HuH-7.5 (cell line): ENCODE results near the gene USE1.
A peak's percentile ranks its signal among the peaks of the same experiment; 100 is the strongest.

Experiments
- DNase-seq: peaks from one replicate; pipeline ENCODE4 v3.0.0; 2011; ENCODE audit warnings: low spot score

The USE1 gene

GRCh38 chr19:17235971-17236777, 21.0 kb downstream of the USE1 start:
- no peak for DNase-seq

DNA sequence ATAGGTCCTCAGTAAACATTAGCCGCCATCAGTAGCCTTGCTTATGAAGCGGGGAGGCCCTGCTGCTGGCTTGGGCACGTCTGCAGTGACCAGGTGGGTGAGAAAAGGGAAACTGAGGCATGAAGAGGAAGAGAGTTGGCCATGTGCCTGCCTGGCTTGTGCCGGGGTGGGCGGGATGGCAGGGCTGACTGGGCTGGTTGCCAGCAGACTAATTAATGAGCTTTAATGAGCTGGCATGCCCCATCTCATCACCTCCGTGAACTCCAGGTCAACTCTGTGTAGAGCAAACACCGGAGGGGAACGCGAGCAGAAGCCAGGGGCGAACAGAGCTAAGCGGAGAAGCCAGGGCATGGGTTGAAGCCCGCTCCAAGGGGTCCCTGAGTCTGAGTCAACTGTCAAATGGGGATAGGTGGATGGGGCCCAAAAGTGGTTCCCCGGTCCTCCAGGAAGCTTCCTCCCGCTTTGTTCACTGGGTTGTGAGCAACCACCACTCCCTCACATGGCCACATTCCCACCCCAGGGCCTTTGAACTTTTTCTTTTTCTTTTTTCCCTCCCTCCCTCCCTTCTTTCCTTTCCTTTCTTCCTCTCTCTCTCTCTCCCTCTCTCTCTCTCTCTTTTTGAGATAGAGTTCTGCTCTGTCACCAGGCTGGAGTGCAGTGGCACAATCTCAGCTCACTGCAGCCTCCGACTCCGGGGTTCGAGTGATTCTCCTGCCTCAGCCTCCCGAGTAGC, 21.8 kb downstream of the USE1 start:
- no peak for DNase-seq

GRCh38 chr19:17237747-17238706, 22.9 kb downstream of the USE1 start:
- DNase-seq: no peak

GRCh38 chr19:17240062-17240752, 25.1 kb downstream of the USE1 start:
- DNase-seq: peak; percentile 89

DNA sequence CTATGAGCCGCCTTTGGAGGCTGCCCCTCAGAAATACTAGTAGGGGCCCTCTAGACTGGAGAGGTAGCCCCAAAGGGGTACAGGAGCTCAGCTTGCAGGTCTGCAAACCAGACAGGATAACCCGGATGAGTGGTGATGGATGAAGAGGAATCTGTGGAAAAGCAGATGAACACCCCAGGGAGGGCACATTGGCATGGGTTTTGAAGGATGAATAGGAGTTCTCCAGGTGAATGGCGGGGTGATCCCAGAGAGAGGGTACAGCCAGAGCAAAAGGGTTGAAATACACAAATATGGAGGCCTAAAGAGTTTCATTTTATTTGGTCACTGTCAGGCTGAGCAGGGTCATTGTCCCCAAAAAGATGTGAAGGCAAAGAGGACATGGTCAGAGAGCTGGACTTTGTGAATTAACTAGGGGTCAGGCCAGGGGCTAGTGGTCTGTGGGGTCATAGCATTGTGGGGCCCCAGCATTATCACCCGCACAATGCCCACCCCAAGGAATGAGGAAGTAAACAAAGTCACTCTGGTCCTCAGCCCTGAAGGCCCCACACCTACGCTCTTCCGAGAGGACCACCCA, 25.8 kb downstream of the USE1 start:
- DNase-seq: no peak

DNA sequence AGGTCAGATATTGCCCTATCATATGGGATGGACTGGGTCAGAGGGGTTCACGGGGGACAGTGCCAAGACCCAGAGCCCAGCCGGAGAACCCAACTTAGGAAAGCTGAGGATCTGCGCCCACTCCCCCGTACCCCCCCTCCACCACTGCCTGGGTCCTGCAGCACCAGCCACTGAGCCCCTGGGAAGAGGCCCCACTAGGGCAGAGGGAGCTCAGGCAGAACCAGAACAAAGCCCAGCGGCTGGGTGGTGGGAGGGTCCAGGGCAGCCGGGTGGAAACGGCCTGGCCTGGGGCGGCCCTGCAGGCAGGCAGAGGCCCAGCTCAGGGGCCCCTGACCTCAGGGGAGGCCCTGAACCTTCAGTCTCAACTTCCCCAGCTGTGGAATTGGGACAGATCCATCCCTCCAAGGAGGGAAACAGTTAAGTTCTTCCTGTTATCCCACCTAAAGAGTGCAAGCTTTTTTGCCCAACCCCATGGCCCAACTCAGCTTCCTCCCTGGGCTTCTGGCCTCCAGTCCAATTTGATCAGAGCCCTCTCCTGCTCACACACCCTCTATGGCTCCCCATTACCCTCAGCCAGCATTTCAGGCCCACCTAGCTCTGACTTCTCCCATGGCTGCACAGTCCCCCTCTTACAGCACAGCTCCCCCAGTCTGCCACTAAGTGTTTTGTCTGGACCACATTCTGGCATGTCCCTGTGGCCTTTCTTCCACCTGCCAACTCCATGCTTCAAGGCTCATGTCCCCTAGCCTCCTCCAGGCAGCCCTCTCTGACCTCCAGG, 27.5 kb downstream of the USE1 start:
- no peak for DNase-seq

GRCh38 chr19:17243211-17243829, 28.2 kb downstream of the USE1 start:
- DNase-seq: peak; percentile 71

DNA sequence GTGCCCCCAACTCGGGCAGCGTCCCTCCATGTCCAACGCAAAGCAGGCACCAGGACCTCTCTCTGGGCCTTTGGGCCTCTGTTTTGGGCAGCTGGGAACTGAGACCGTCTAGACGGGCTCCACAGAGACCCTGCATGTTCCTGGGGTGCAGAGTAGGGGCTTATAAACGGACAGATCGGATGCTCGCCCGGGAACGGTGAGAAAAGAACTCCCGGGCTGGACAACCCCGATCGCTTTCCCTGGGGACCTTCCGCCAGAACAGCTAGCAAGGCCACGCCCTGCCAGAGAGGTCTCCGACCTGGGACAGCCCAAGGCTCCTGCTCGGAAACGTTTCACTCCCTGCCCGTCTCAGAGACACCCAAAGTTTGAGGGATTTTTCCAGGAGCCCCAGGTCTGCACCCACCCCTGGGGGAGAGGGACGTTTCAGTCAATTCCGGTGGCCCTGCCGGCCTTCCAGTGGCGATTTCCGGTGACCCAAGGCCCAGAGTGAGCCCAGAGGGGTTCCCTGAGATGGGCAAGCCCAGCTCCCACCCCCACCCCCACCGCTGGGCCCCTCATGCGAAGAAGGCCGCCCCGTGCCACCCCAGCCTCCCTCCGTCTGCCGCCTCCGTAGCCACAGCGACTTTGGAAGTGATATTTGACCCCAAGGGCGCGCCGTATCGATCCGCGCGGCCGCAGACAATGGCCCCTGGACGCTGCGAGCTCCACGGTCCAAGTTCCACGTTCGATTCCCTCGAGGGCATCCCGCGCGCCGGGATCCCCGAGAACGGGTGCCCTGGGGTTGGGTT, 28.9 kb downstream of the USE1 start:
- DNase-seq: peak; percentile 82

- no peak for DNase-seq
These were observed 29.7 kb downstream of the USE1 start for GRCh38 chr19:17244618-17245534.

- peak; percentile 93 for DNase-seq
These were observed 30.4 kb downstream of the USE1 start, which contains the start of gene NR2F6 for GRCh38 chr19:17245535-17245984. TSS of gene NR2F6 (minus strand) at chr19:17245919. CDS start at chr19:17245220, 699 bp downstream.

GRCh38 chr19:17246681-17247425, 31.7 kb downstream of the USE1 start:
- DNase-seq: peak; percentile 93

DNA sequence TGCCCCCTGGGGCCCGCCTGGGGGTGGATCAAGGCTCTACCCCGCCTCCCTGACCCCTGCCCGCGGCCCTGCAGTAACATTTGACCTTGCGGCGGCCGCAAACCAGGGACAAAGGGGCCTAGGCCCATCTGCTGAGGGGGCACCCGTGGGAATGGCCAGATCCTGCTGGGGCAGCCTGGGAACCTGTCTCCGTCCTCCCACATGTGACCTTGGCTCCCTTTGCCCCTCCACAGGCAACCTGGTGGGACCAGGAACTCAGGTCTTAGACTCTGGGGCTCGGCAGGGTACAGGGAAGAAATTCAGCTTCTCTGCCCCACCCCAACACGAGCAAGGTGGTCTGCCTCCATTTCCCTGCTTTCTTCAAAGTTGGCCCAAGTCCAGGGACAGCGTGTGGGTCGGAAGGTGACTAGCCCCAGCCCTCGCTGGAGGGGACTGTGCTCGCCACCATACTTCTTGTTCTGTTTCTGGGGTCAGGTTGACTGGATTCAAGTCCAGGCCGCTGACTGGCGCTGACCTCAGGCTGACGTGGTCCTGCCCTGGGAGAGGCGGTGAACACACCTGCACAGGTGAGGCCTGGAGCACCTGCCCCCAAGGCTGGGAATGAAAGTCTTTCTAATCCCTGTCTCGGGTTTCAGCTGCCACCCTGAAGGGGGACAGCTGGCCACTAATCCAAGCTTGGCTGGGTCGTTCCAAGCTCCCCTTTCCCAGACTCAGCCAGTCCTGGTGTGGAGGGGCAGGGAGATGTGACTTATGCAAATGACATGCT, 33.0 kb downstream of the USE1 start:
- peak; percentile 86 for DNase-seq

GRCh38 chr19:17249887-17250548, 34.9 kb downstream of the USE1 start:
- no peak for DNase-seq

- DNase-seq: no peak
These were observed 39.5 kb downstream of the USE1 start for GRCh38 chr19:17254636-17255035.

DNA sequence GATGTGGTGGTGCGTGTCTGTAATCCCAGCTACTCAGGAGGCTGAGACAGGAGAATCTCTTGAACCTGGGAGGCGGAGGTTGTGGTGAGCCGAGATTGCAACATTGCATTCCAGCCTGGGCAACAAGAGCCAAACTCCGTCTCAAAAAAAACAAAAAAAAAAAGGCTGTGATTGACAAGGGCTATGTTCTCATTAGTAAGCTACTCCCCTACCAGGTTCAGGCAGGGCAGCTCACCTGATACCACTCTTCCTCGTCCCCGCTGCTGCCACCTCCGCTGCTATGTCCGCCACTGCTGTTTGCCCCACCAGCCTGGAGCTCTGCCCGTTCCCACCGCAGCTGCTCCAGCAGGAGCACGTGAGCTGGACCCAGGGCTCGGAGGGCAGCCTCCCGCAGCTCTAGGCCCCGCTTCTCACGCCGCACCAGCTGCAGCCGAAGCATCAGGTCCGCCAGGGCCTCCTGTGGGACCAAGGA, 40.0 kb downstream of the USE1 start:
- DNase-seq: no peak

- DNase-seq: no peak
These were observed 41.0 kb downstream of the USE1 start for GRCh38 chr19:17256130-17256529.
